ENCODE results near the gene C19orf12.

The C19orf12 gene

GRCh38 chr19:29708554-29709439 is 6.3 kb downstream of the C19orf12 start:
- H3K4me3 ChIP-seq (ENCODE audit: low read depth, low read length): no peak overlapping the region
- DNase-seq (ENCODE audit: low read depth): no peak
- no peak for TF ChIP-seq POLR2A (IDR thresholded peaks at IDR 0.05; ENCODE audit: extremely low read depth, insufficient read length)
- no peak for TF ChIP-seq MYC (IDR thresholded peaks at IDR 0.05; ENCODE audit: low read depth, low read length)
- TF ChIP-seq, protein P1, sequence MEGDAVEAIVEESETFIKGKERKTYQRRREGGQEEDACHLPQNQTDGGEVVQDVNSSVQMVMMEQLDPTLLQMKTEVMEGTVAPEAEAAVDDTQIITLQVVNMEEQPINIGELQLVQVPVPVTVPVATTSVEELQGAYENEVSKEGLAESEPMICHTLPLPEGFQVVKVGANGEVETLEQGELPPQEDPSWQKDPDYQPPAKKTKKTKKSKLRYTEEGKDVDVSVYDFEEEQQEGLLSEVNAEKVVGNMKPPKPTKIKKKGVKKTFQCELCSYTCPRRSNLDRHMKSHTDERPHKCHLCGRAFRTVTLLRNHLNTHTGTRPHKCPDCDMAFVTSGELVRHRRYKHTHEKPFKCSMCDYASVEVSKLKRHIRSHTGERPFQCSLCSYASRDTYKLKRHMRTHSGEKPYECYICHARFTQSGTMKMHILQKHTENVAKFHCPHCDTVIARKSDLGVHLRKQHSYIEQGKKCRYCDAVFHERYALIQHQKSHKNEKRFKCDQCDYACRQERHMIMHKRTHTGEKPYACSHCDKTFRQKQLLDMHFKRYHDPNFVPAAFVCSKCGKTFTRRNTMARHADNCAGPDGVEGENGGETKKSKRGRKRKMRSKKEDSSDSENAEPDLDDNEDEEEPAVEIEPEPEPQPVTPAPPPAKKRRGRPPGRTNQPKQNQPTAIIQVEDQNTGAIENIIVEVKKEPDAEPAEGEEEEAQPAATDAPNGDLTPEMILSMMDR (IDR thresholded peaks at IDR 0.05; ENCODE audit: low read depth, low read length): no peak
- TF ChIP-seq, protein P2, sequence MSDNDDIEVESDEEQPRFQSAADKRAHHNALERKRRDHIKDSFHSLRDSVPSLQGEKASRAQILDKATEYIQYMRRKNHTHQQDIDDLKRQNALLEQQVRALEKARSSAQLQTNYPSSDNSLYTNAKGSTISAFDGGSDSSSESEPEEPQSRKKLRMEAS (IDR thresholded peaks at IDR 0.05; ENCODE audit: low read depth, low read length): no peak

DNA sequence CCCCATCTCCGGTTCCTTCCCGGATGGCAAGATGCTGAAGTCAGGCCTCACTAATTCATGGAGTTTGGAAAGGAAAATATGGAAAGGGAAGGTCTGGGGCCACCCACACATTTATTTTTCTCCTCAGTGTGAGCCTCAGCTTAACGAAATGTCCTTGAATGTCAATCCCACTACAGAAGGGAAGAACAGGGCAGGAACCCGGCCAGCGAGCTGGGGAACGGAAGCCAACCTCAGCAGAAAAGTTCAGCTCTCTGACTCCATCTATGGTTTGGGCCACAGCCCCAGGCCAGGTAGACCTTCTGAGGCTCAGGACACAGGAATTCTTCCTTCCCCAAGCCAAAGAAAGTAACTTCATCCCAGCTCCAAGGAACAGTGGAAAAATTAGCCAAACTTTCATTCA is 8.4 kb downstream of the C19orf12 start:
- no peak overlapping the region for H3K4me3 ChIP-seq (ENCODE audit: low read depth, low read length)
- TF ChIP-seq, protein P1 (IDR thresholded peaks at IDR 0.05; ENCODE audit: low read depth, low read length): no peak
- TF ChIP-seq MYC (IDR thresholded peaks at IDR 0.05; ENCODE audit: low read depth, low read length) (no peak), POLR2A (IDR thresholded peaks at IDR 0.05; ENCODE audit: extremely low read depth, insufficient read length) (no peak)
- TF ChIP-seq, protein P2 (IDR thresholded peaks at IDR 0.05; ENCODE audit: low read depth, low read length): no peak
- DNase-seq (ENCODE audit: low read depth): no peak

- no peak for DNase-seq (ENCODE audit: low read depth)
- H3K4me3 ChIP-seq (ENCODE audit: low read depth, low read length): no peak overlapping the region
- TF ChIP-seq MYC (IDR thresholded peaks at IDR 0.05; ENCODE audit: low read depth, low read length) (no peak), POLR2A (IDR thresholded peaks at IDR 0.05; ENCODE audit: extremely low read depth, insufficient read length) (no peak)
- TF ChIP-seq, protein P2 (IDR thresholded peaks at IDR 0.05; ENCODE audit: low read depth, low read length): no peak
- TF ChIP-seq, protein P1 (IDR thresholded peaks at IDR 0.05; ENCODE audit: low read depth, low read length): no peak
These were observed 9.4 kb downstream of the C19orf12 start for GRCh38 chr19:29705706-29706105.

- no peak for DNase-seq (ENCODE audit: low read depth)
- H3K4me3 ChIP-seq (ENCODE audit: low read depth, low read length): no peak overlapping the region
- TF ChIP-seq, protein P1 (IDR thresholded peaks at IDR 0.05; ENCODE audit: low read depth, low read length): no peak
- TF ChIP-seq, protein P2 (IDR thresholded peaks at IDR 0.05; ENCODE audit: low read depth, low read length): no peak
- TF ChIP-seq MYC (IDR thresholded peaks at IDR 0.05; ENCODE audit: low read depth, low read length) (no peak), POLR2A (IDR thresholded peaks at IDR 0.05; ENCODE audit: extremely low read depth, insufficient read length) (no peak)
These were observed 10.2 kb downstream of the C19orf12 start for GRCh38 chr19:29704562-29705558.

DNA sequence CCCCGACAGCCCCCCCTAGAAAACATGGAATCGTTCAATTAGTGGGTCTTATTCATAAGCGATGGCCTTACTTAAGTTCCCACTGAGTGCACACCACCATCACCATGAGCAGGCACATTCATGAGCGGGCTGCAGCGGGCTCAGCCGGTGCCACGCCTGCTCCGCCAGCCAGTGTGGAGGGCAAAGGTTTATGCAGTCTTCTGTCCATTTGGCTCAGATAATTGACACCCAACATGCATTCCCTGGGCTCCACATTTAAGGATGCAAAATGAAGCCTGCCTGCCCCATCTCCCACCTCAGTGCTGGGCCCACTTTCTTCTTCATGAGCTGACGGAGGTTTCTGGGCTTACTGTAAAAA is 12.1 kb downstream of the C19orf12 start:
- no peak overlapping the region for H3K4me3 ChIP-seq (ENCODE audit: low read depth, low read length)
- TF ChIP-seq POLR2A (IDR thresholded peaks at IDR 0.05; ENCODE audit: extremely low read depth, insufficient read length) (no peak), MYC (IDR thresholded peaks at IDR 0.05; ENCODE audit: low read depth, low read length) (no peak)
- TF ChIP-seq, protein P1 (IDR thresholded peaks at IDR 0.05; ENCODE audit: low read depth, low read length): no peak
- TF ChIP-seq, protein P2 (IDR thresholded peaks at IDR 0.05; ENCODE audit: low read depth, low read length): no peak
- no peak for DNase-seq (ENCODE audit: low read depth)

All from NB4 (cell line).